ENCODE data around the gene LASP1. TPM values are rescaled to one million over a fixed set of nuclear protein-coding genes. Genes with fewer than 3 reads are reported as not detected.
"Not testable (repeated sequence)": the region's sequence is repeated elsewhere in the genome, so short reads cannot be mapped to it uniquely, and the experiment has no call there.

Gene LASP1
- total and polyA plus RNA-seq, 9 donors = 37.6 to 118 (median 81.7) TPM

- Histone ChIP-seq H3K4me1 (ENCODE audit: control insufficient read depth, insufficient read depth, low read length) (peaks cover 21% of the 10 kb centered on the region), H3K27me3 (ENCODE audit: control insufficient read depth, insufficient read depth, low read length) (no peaks in the 10 kb centered on the region), H3K27ac (ENCODE audit: low read length) (peak overlapping the region; percentile 37), H3K9me3 (replicated peaks; ENCODE audit: control insufficient read depth, low read depth, low read length) (no peaks in the 10 kb centered on the region), H3K4me3 (ENCODE audit: low read length) (no peak overlapping the region), H3K36me3 (ENCODE audit: control insufficient read depth, insufficient read depth, low read length) (peaks cover 43% of the 10 kb centered on the region)
- DNase-seq = no peak
- 70% methylated on average over 12 of the region's 15 CpGs for WGBS (ENCODE audit: insufficient coverage)
Measured at GRCh38 chr17:38907930-38908675, 38.2 kb downstream of the LASP1 start.

GRCh38 chr17:38908676-38909181, 38.9 kb downstream of the LASP1 start:
- peaks cover 41% of the 10 kb centered on the region for H3K36me3 ChIP-seq (ENCODE audit: control insufficient read depth, insufficient read depth, low read length)

DNA sequence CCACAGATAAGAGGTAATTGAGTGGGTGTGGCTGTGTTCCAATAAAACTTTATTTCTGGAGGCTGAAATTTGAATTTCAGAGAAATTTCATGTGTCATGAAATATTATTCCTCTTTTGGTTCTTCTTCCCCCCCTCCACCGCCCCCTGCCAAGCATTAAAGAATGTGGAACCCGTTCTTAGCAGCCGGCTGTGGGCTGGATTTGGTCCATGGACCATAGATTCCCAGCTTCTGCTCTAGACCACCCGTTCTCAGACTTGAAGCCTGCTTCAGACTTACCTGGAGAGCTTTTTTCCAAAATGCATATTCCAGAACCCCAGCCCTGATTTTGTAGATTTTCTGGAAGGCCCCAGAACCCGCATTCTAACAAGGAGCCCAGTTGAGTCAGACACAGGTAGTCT, 40.5 kb downstream of the LASP1 start:
- H3K4me3 ChIP-seq (ENCODE audit: low read length) = no peak overlapping the region

More at GRCh38 chr17:38908676-38909181, 38.9 kb downstream of the LASP1 start:
- H3K9me3 ChIP-seq (replicated peaks; ENCODE audit: control insufficient read depth, low read depth, low read length) = no peaks in the 10 kb centered on the region
- peak overlapping the region; percentile 37 for H3K27ac ChIP-seq (ENCODE audit: low read length)
- H3K4me1 ChIP-seq (ENCODE audit: control insufficient read depth, insufficient read depth, low read length) = peaks cover 21% of the 10 kb centered on the region
- DNase-seq = no peak
- 22% methylated on average over 4 of the region's 8 CpGs for WGBS (ENCODE audit: insufficient coverage)
- H3K27me3 ChIP-seq (ENCODE audit: control insufficient read depth, insufficient read depth, low read length) = no peaks in the 10 kb centered on the region
- no peak overlapping the region for H3K4me3 ChIP-seq (ENCODE audit: low read length)

DNA sequence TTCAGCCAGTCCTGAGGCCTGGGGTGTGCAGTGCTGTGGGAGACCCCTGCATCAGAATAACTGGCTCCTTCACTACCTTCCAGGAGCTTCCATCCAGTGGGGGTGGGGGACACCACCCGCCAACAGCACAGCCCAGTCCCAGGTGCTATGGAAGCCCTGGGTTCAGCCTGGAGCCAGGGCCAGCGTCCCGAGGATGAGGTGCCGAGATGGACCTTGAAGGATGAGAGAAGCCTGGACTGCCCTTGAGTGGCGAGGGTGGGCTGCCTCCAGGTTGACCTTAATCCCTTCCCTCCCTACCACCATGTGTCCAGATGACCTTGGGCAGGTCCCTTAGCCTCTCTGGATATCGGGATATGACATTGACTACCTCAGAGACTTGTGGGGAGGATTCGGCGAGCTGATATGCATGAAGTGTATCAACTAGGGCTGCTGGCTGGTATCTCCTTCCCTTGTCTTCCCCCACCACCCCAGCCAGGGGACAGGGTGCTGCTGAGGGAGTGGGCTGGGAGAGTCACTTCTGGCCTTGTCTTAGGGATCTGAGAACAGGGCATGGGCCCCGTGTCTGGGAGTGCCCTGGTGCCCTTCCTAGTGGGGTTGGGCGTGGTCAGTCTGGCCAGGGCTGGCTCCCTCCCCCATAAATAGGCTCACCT, 41.3 kb downstream of the LASP1 start:
- H3K27ac ChIP-seq (ENCODE audit: low read length) = no peak overlapping the region
- H3K4me1 ChIP-seq (ENCODE audit: control insufficient read depth, insufficient read depth, low read length) = peaks cover 21% of the 10 kb centered on the region
- WGBS (ENCODE audit: insufficient coverage) = 90% methylated on average over 5 of the region's 10 CpGs
- DNase-seq = no peak
- H3K9me3 ChIP-seq (replicated peaks; ENCODE audit: control insufficient read depth, low read depth, low read length) = no peaks in the 10 kb centered on the region
- peaks cover 61% of the 10 kb centered on the region for H3K36me3 ChIP-seq (ENCODE audit: control insufficient read depth, insufficient read depth, low read length)
- H3K4me3 ChIP-seq (ENCODE audit: low read length) = no peak overlapping the region
- no peaks in the 10 kb centered on the region for H3K27me3 ChIP-seq (ENCODE audit: control insufficient read depth, insufficient read depth, low read length)

More for the DNA sequence above, 40.5 kb downstream of the LASP1 start:
- 85% methylated on average over 5 of the region's 5 CpGs for WGBS (ENCODE audit: insufficient coverage)
- H3K27ac ChIP-seq (ENCODE audit: low read length) = no peak overlapping the region
- peaks cover 55% of the 10 kb centered on the region for H3K36me3 ChIP-seq (ENCODE audit: control insufficient read depth, insufficient read depth, low read length)
- no peak for DNase-seq
- no peaks in the 10 kb centered on the region for H3K9me3 ChIP-seq (replicated peaks; ENCODE audit: control insufficient read depth, low read depth, low read length)
- H3K4me1 ChIP-seq (ENCODE audit: control insufficient read depth, insufficient read depth, low read length) = peaks cover 21% of the 10 kb centered on the region
- no peaks in the 10 kb centered on the region for H3K27me3 ChIP-seq (ENCODE audit: control insufficient read depth, insufficient read depth, low read length)

GRCh38 chr17:38911731-38912081, 41.8 kb downstream of the LASP1 start:
- not testable (repeated sequence) for DNase-seq; H3K27ac ChIP-seq (ENCODE audit: low read length); H3K27me3 ChIP-seq (ENCODE audit: control insufficient read depth, insufficient read depth, low read length); H3K4me3 ChIP-seq (ENCODE audit: low read length); H3K9me3 ChIP-seq (replicated peaks; ENCODE audit: control insufficient read depth, low read depth, low read length)
- H3K36me3 ChIP-seq (ENCODE audit: control insufficient read depth, insufficient read depth, low read length) = peaks cover 61% of the 10 kb centered on the region
- peaks cover 21% of the 10 kb centered on the region for H3K4me1 ChIP-seq (ENCODE audit: control insufficient read depth, insufficient read depth, low read length)
- WGBS (ENCODE audit: insufficient coverage) = 87% methylated on average over 2 of the region's 8 CpGs

GRCh38 chr17:38912221-38912813, 42.5 kb downstream of the LASP1 start:
- Histone ChIP-seq H3K27ac (ENCODE audit: low read length) (no peak overlapping the region), H3K9me3 (replicated peaks; ENCODE audit: control insufficient read depth, low read depth, low read length) (no peaks in the 10 kb centered on the region), H3K27me3 (ENCODE audit: control insufficient read depth, insufficient read depth, low read length) (no peaks in the 10 kb centered on the region), H3K4me3 (ENCODE audit: low read length) (no peak overlapping the region), H3K4me1 (ENCODE audit: control insufficient read depth, insufficient read depth, low read length) (peaks cover 21% of the 10 kb centered on the region), H3K36me3 (ENCODE audit: control insufficient read depth, insufficient read depth, low read length) (peaks cover 64% of the 10 kb centered on the region)
- WGBS (ENCODE audit: insufficient coverage) = 66% methylated on average over 9 of the region's 13 CpGs
- no peak for DNase-seq

DNA sequence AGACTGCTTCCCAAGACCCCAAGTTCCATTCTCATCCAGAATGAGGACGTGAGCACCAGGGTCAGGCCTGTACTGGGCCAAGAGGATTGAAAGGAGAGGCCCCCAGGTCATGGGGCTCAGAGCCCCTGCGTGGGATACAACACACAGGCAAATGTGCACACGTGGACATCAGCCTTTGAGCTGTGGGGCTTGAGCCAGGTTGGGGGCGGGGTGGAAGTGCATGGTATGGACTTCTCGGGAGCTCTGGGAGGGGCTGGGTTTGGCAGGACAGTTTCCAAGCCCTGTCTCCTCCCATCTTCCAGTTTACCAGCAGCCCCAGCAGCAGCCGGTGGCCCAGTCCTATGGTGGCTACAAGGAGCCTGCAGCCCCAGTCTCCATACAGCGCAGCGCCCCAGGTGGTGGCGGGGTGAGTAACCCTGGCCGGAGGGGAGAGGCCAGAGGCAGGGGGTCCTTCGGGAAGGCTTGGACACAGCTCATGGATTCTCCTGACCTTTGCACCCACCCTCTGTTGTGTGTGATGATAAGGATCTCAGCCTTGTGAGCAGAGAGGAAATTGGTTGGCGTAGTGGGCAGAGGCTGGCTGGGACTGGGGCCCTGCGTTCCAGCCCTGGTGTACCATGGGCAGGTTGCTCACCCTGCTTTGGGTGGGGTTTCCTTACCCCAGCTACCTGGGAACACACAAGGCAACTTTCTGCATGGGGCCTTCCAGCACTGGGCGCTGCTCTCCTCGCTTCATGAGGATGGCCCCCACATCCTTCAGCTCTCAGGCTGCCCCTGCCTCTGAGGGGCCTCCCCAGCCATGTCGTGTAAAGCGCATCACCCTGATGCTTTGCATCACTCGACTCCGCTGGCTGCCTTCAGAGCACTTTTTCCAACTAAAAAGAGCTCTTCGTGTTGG, 45.1 kb downstream of the LASP1 start:
- H3K27ac ChIP-seq (ENCODE audit: low read length) = no peak overlapping the region
- DNase-seq = no peak
- H3K4me3 ChIP-seq (ENCODE audit: low read length) = no peak overlapping the region
- 83% methylated on average over 14 of the region's 20 CpGs for WGBS (ENCODE audit: insufficient coverage)
- no peaks in the 10 kb centered on the region for H3K9me3 ChIP-seq (replicated peaks; ENCODE audit: control insufficient read depth, low read depth, low read length)
- peaks cover 71% of the 10 kb centered on the region for H3K36me3 ChIP-seq (ENCODE audit: control insufficient read depth, insufficient read depth, low read length)
- peaks cover 19% of the 10 kb centered on the region for H3K4me1 ChIP-seq (ENCODE audit: control insufficient read depth, insufficient read depth, low read length)
- no peaks in the 10 kb centered on the region for H3K27me3 ChIP-seq (ENCODE audit: control insufficient read depth, insufficient read depth, low read length)

DNA sequence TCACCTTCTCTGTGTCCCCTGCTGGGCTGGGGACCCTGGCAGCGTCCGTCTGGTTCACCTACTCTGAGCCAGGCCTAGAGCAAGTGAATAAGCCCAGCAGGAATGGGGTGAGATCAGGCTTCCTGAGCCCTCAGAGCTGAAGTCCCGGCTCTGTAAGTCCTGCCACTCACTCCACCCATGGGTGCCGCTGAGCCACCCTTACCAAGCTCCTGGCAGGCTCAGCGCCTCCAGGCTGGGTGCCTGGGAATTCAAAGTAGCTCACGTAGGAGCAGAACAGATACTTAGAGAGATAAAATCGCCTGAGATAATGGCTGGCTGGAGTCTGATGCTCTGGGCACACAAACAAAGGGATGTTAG, 45.8 kb downstream of the LASP1 start:
- H3K9me3 ChIP-seq (replicated peaks; ENCODE audit: control insufficient read depth, low read depth, low read length) = no peaks in the 10 kb centered on the region
- H3K4me3 ChIP-seq (ENCODE audit: low read length) = no peak overlapping the region
- H3K27ac ChIP-seq (ENCODE audit: low read length) = no peak overlapping the region
- H3K27me3 ChIP-seq (ENCODE audit: control insufficient read depth, insufficient read depth, low read length) = no peaks in the 10 kb centered on the region
- WGBS (ENCODE audit: insufficient coverage) = 88% methylated on average over 7 of the region's 7 CpGs
- DNase-seq = no peak
- H3K36me3 ChIP-seq (ENCODE audit: control insufficient read depth, insufficient read depth, low read length) = peaks cover 76% of the 10 kb centered on the region
- peaks cover 26% of the 10 kb centered on the region for H3K4me1 ChIP-seq (ENCODE audit: control insufficient read depth, insufficient read depth, low read length)

GRCh38 chr17:38916771-38917170, 46.9 kb downstream of the LASP1 start:
- no peak overlapping the region for H3K27ac ChIP-seq (ENCODE audit: low read length)
- no peak for DNase-seq
- H3K27me3 ChIP-seq (ENCODE audit: control insufficient read depth, insufficient read depth, low read length) = no peaks in the 10 kb centered on the region
- H3K4me1 ChIP-seq (ENCODE audit: control insufficient read depth, insufficient read depth, low read length) = peaks cover 36% of the 10 kb centered on the region
- peaks cover 66% of the 10 kb centered on the region for H3K36me3 ChIP-seq (ENCODE audit: control insufficient read depth, insufficient read depth, low read length)
- WGBS (ENCODE audit: insufficient coverage) = 71% methylated on average over 8 of the region's 8 CpGs
- no peaks in the 10 kb centered on the region for H3K9me3 ChIP-seq (replicated peaks; ENCODE audit: control insufficient read depth, low read depth, low read length)
- H3K4me3 ChIP-seq (ENCODE audit: low read length) = no peak overlapping the region

All from muscle of leg (tissue), 11 donors.